ENCODE results near the gene ARMC5.
A peak's percentile ranks its signal among the peaks of the same experiment; 100 is the strongest.

ARMC5 gene

GRCh38 chr16:31451201-31451600 is 8.1 kb upstream of the ARMC5 start:
- TF ChIP-seq OSR1 (CRISPR knock-in tag; IDR thresholded peaks at IDR 0.05) (no peak), ISL1 (CRISPR knock-in tag; IDR thresholded peaks at IDR 0.05) (no peak), ZNF8 (CRISPR knock-in tag; IDR thresholded peaks at IDR 0.05) (no peak), CSDC2 (CRISPR knock-in tag; IDR thresholded peaks at IDR 0.05) (no peak)
- ATAC-seq: no peak

- peak; percentile 95 for ATAC-seq
These were observed 7.5 kb upstream of the ARMC5 start for GRCh38 chr16:31451681-31452351.

GRCh38 chr16:31452631-31453106 is 6.6 kb upstream of the ARMC5 start:
- ATAC-seq: peak; percentile 78
- TF ChIP-seq ISL1 (CRISPR knock-in tag; IDR thresholded peaks at IDR 0.05): no peak
- no peak for TF ChIP-seq ESRRG (CRISPR knock-in tag; IDR thresholded peaks at IDR 0.05)
- TF ChIP-seq, protein P1, sequence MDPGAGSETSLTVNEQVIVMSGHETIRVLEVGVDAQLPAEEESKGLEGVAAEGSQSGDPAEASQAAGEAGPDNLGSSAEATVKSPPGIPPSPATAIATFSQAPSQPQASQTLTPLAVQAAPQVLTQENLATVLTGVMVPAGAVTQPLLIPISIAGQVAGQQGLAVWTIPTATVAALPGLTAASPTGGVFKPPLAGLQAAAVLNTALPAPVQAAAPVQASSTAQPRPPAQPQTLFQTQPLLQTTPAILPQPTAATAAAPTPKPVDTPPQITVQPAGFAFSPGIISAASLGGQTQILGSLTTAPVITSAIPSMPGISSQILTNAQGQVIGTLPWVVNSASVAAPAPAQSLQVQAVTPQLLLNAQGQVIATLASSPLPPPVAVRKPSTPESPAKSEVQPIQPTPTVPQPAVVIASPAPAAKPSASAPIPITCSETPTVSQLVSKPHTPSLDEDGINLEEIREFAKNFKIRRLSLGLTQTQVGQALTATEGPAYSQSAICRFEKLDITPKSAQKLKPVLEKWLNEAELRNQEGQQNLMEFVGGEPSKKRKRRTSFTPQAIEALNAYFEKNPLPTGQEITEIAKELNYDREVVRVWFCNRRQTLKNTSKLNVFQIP (CRISPR knock-in tag; IDR thresholded peaks at IDR 0.05; ENCODE audit: borderline replicate concordance, low read depth): no peak
- TF ChIP-seq ZFP3 (CRISPR knock-in tag; IDR thresholded peaks at IDR 0.05): no peak
- TF ChIP-seq BACH2 (CRISPR knock-in tag; IDR thresholded peaks at IDR 0.05; ENCODE audit: borderline replicate concordance): no peak
- TF ChIP-seq ARNTL (CRISPR knock-in tag; IDR thresholded peaks at IDR 0.05; ENCODE audit: borderline replicate concordance, low read depth): no peak
- no peak for TF ChIP-seq ZFP30 (CRISPR knock-in tag; IDR thresholded peaks at IDR 0.05)
- TF ChIP-seq ZNF70 (CRISPR knock-in tag; IDR thresholded peaks at IDR 0.05): no peak
- no peak for TF ChIP-seq TOX (CRISPR knock-in tag; IDR thresholded peaks at IDR 0.05; ENCODE audit: borderline replicate concordance)

More at GRCh38 chr16:31451681-31452351, 7.5 kb upstream of the ARMC5 start:
- no peak for TF ChIP-seq ZC3H10 (CRISPR knock-in tag; IDR thresholded peaks at IDR 0.05)
- TF ChIP-seq ISL1 (CRISPR knock-in tag; IDR thresholded peaks at IDR 0.05): no peak
- no peak for TF ChIP-seq RARB (CRISPR knock-in tag; IDR thresholded peaks at IDR 0.05)
- TF ChIP-seq ESRRG (CRISPR knock-in tag; IDR thresholded peaks at IDR 0.05): no peak
- no peak for TF ChIP-seq CSDC2 (CRISPR knock-in tag; IDR thresholded peaks at IDR 0.05)
- no peak for TF ChIP-seq ZNF70 (CRISPR knock-in tag; IDR thresholded peaks at IDR 0.05)
- TF ChIP-seq, protein P2, sequence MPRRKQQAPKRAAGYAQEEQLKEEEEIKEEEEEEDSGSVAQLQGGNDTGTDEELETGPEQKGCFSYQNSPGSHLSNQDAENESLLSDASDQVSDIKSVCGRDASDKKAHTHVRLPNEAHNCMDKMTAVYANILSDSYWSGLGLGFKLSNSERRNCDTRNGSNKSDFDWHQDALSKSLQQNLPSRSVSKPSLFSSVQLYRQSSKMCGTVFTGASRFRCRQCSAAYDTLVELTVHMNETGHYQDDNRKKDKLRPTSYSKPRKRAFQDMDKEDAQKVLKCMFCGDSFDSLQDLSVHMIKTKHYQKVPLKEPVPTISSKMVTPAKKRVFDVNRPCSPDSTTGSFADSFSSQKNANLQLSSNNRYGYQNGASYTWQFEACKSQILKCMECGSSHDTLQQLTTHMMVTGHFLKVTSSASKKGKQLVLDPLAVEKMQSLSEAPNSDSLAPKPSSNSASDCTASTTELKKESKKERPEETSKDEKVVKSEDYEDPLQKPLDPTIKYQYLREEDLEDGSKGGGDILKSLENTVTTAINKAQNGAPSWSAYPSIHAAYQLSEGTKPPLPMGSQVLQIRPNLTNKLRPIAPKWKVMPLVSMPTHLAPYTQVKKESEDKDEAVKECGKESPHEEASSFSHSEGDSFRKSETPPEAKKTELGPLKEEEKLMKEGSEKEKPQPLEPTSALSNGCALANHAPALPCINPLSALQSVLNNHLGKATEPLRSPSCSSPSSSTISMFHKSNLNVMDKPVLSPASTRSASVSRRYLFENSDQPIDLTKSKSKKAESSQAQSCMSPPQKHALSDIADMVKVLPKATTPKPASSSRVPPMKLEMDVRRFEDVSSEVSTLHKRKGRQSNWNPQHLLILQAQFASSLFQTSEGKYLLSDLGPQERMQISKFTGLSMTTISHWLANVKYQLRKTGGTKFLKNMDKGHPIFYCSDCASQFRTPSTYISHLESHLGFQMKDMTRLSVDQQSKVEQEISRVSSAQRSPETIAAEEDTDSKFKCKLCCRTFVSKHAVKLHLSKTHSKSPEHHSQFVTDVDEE (CRISPR knock-in tag; IDR thresholded peaks at IDR 0.05): no peak

- peak; percentile 7 for ATAC-seq
- TF ChIP-seq BACH2 (CRISPR knock-in tag; IDR thresholded peaks at IDR 0.05; ENCODE audit: borderline replicate concordance) (no peak), ARNTL (CRISPR knock-in tag; IDR thresholded peaks at IDR 0.05; ENCODE audit: borderline replicate concordance, low read depth) (no peak), ZFP30 (CRISPR knock-in tag; IDR thresholded peaks at IDR 0.05) (no peak), ISL1 (CRISPR knock-in tag; IDR thresholded peaks at IDR 0.05) (no peak), CSRNP3 (CRISPR knock-in tag; IDR thresholded peaks at IDR 0.05) (no peak), ZC3H10 (CRISPR knock-in tag; IDR thresholded peaks at IDR 0.05) (no peak), RARB (CRISPR knock-in tag; IDR thresholded peaks at IDR 0.05) (no peak), ZNF8 (CRISPR knock-in tag; IDR thresholded peaks at IDR 0.05) (no peak), TOX (CRISPR knock-in tag; IDR thresholded peaks at IDR 0.05; ENCODE audit: borderline replicate concordance) (no peak), CSDC2 (CRISPR knock-in tag; IDR thresholded peaks at IDR 0.05) (no peak), ZNF565 (CRISPR knock-in tag; conservative IDR thresholded peaks at IDR 0.05; ENCODE audit: low read depth) (no peak), PPARA (CRISPR knock-in tag; IDR thresholded peaks at IDR 0.05; ENCODE audit: borderline replicate concordance) (no peak), OSR1 (CRISPR knock-in tag; IDR thresholded peaks at IDR 0.05) (no peak), SNAI2 (CRISPR knock-in tag; IDR thresholded peaks at IDR 0.05) (no peak), ZFP3 (CRISPR knock-in tag; IDR thresholded peaks at IDR 0.05) (no peak), GLIS3 (CRISPR knock-in tag; IDR thresholded peaks at IDR 0.05) (no peak)
- TF ChIP-seq, protein P3, sequence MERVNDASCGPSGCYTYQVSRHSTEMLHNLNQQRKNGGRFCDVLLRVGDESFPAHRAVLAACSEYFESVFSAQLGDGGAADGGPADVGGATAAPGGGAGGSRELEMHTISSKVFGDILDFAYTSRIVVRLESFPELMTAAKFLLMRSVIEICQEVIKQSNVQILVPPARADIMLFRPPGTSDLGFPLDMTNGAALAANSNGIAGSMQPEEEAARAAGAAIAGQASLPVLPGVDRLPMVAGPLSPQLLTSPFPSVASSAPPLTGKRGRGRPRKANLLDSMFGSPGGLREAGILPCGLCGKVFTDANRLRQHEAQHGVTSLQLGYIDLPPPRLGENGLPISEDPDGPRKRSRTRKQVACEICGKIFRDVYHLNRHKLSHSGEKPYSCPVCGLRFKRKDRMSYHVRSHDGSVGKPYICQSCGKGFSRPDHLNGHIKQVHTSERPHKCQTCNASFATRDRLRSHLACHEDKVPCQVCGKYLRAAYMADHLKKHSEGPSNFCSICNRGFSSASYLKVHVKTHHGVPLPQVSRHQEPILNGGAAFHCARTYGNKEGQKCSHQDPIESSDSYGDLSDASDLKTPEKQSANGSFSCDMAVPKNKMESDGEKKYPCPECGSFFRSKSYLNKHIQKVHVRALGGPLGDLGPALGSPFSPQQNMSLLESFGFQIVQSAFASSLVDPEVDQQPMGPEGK (CRISPR knock-in tag; IDR thresholded peaks at IDR 0.05; ENCODE audit: borderline replicate concordance): no peak
- TF ChIP-seq, protein P1 (CRISPR knock-in tag; IDR thresholded peaks at IDR 0.05; ENCODE audit: borderline replicate concordance, low read depth): no peak
- TF ChIP-seq, protein P4, sequence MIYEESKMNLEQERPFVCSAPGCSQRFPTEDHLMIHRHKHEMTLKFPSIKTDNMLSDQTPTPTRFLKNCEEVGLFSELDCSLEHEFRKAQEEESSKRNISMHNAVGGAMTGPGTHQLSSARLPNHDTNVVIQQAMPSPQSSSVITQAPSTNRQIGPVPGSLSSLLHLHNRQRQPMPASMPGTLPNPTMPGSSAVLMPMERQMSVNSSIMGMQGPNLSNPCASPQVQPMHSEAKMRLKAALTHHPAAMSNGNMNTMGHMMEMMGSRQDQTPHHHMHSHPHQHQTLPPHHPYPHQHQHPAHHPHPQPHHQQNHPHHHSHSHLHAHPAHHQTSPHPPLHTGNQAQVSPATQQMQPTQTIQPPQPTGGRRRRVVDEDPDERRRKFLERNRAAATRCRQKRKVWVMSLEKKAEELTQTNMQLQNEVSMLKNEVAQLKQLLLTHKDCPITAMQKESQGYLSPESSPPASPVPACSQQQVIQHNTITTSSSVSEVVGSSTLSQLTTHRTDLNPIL (CRISPR knock-in tag; IDR thresholded peaks at IDR 0.05; ENCODE audit: low read depth): no peak
These were observed 5.8 kb upstream of the ARMC5 start for GRCh38 chr16:31453255-31454204.
